Measurements from ENCODE around the gene ANGPTL4.
A peak's percentile ranks its signal among the peaks of the same experiment; 100 is the strongest.
"Not testable (repeated sequence)": the region's sequence is repeated elsewhere in the genome, so short reads cannot be mapped to it uniquely, and the experiment has no call there.

ANGPTL4 gene

DNA sequence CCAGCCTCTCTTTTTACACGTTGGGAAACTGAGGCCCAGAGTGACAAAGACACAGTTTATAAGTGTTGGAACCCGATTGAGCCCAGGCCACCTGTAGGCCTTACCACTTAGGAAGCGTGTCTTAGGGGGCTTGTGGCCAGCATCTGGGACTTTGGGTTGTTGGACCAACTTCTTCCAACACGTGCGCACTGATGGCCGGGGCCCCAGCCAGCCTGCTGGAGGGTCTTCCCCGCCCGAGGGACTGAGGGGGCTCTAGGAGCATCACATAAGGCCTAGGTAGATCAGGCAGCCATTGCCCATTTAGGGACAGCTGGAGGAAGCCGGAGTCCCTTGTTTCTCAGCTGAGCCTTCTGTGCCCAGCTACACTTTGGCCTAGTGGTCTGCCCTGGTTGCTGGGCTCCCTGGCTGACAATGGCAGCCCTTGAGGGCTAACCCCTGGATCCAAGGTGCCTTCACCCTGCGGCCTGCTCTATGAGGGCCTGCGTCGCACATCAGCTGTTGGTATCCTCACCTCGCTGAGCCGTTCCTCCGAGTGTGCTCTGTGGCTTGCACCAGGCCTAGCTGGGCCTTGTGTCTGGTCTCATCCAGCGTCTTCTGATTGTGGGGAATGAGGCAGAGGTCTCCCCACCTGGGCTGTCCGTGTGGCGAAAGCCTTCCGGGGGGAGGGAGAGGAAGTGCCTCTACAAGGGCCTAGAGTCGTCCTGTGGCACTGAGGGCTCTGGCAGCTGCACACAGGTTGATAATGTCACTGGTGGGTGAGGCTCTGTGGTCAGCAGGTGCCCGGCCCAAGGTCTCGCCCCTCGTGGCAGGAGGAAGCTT, 27.5 kb downstream of the ANGPTL4 start:
- DNase-seq: no peak

DNA sequence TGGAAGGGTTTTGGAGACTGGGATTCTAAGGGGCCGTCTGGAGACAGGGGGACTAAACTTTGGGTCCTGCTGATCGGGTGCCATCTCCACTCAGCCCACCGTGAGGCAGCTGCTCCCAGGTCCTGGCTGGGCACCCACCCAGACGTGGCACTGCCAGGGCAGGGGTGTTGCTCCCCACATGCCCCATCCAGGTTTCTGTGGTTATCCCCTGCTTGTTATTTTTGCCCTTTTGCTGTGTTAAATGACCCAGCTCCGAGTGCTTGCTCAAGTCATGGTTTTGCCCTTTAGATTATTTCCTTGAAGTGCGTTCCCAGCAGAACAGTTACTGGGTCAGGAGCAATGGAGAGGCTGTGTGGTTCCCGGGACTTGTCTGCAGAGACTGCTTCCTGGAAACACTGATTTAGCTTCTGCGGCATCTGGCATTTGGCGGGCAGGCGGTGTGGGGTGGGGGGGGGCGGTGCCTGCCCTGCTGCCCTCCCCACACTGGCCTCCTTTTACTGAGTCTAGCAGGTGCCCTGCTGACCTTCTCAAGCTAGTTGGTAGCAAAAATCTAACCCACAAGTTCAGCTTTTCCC, 28.1 kb downstream of the ANGPTL4 start:
- no peak for DNase-seq

- DNase-seq: no peak
Observed at GRCh38 chr19:8393192-8393870, 29.4 kb downstream of the ANGPTL4 start.

DNA sequence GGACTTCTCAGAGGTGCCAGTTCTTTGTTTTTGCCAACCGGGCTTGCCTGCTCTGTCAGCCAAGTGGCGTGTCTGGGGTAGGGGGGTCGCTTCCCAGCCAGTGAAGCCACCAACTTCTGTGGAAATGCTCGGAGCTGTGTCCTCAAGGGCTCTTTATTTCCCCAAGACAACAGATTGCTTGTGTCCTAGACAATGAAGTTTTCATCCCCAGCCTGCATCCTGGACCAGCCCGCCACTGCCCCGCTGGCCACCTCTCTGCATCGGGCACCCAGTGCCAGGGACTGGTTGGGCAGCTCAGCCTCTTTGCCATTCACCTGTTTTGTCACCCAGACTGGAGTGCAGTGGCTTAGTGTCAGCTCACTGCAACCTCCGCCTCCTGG, 29.9 kb downstream of the ANGPTL4 start:
- no peak for DNase-seq

DNA sequence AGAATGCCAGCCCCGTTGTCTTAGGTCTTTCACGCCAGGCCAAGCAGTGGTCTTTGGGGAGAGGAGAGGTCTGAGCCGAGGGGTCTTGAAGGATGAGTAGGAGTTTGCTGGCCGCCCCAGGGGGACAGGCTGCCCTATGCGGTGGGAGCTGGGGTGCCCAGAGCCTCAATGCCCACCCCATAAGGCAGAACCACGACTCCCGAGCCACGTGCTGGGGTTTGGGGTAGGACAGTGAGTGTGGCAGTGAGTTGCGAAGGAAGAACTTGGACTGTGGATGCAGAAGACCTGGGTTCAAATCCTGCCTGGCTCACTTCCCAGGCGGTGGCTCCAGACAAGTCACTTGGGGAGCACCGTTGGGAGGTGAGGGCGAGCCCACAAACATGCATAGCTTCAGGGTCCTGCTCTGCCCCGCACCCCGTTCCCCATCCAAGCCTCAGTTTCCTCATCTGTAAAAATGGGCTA, 31.7 kb downstream of the ANGPTL4 start:
- DNase-seq: no peak

DNA sequence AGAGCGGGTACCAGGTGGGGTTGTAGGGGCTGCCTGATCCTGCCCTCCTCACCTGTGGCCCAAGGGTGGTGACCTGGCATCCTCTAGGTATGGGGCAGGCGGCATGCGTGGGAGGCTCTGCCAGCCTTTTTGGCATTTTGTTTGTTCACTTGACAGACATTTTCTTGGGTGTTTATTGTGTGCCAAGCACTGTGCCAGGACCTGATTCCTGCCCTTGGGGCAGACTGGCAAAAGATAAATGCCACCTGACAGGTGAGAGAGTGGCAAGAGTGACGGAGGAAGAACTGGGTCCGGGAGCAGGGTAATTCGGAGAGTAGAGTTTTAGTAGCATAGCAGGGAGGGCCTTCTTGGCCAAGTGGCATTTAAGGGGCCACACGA, 32.2 kb downstream of the ANGPTL4 start:
- no peak for DNase-seq

GRCh38 chr19:8396563-8397203, 32.7 kb downstream of the ANGPTL4 start:
- peak; percentile 42 for DNase-seq

DNA sequence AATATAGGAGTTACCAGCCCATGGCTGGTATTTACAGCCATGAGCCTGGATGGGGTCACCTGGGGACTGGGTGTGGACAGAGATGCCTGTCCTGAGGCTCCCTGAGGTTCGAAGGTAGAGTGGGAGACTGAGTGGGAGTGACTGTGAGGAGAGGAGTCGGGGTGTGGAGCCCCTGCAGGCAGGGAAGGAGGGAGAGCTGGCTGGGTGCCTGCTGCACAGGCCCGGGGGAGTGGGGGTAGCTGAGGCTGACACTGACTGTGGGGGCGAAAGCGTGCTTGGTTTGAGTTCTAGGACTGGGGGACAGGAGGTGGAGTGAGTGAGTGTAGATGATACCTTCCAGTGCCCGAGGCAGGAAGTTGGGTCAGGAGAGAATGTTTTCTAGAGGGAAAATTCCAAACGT, 33.3 kb downstream of the ANGPTL4 start:
- DNase-seq: no peak

GRCh38 chr19:8397746-8398310, 33.9 kb downstream of the ANGPTL4 start:
- no peak for DNase-seq

- no peak for DNase-seq
Observed at GRCh38 chr19:8398311-8398771, 34.4 kb downstream of the ANGPTL4 start.

DNA sequence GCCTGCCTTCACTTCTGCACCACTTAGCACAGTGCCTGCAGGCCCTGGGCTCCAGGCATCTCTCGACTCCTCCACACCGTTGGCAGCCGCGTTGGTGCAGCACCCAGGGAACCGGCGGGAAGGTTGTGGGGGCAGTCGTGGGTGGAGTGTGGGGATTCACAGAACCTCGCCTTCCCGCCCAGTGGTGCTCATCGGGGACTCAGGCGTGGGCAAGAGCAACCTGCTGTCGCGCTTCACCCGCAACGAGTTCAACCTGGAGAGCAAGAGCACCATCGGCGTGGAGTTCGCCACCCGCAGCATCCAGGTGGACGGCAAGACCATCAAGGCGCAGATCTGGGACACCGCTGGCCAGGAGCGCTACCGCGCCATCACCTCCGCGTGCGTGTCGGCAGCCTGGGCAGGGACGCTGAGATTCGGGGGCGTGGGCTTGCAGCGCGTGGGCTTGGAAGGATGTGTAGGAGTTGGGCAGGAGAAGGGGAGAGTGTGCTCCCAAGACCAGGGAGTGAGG, 35.8 kb downstream of the ANGPTL4 start:
- no peak for DNase-seq

- DNase-seq: no peak
Observed at GRCh38 chr19:8401981-8402411, 38.0 kb downstream of the ANGPTL4 start.

DNA sequence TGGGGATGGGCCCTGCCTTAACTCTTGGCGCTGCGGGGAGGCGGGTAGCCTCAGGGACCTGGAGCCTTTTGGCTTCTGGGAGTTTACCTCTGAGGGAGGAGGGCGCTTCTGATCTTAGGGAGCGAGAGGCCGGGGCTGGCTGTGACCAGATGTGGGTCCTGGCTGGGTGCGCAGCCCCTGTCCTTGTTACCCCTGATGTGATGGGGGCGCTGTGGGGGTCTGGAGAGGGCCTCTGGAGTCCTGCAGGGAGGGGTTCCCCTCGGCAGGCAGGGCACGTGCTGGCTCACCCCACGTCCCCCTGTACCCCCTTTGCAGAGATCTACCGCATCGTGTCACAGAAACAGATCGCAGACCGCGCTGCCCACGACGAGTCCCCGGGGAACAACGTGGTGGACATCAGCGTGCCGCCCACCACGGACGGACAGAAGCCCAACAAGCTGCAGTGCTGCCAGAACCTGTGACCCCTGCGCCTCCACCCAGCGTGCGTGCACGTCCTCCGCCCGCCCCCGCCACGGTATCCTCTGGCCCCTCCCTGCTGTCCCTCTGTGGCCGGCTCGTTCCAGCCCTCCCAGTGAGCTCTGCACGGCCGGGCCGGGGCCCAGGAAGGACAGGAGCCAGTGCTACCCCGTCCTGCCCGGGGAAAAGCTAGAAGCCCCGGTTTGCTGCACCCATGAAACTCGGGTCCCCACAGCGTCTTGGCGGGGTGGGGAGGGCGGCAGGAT, 39.3 kb downstream of the ANGPTL4 start:
- DNase-seq: no peak

DNA sequence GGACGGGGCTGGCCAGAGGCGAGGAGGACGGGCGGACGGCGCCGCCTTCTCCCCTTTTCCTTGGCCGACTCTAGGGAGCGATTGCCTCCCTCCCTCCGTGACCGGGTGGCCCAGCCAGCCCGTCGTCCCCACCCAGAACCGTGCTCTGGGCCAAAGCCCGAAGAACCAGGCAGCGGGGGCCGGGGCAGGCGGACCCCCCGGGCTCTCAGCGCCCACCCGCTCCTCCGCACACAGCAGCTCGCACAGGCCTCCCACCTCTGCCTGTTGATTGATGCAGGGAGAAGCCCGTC, 39.8 kb downstream of the ANGPTL4 start:
- DNase-seq: no peak

DNA sequence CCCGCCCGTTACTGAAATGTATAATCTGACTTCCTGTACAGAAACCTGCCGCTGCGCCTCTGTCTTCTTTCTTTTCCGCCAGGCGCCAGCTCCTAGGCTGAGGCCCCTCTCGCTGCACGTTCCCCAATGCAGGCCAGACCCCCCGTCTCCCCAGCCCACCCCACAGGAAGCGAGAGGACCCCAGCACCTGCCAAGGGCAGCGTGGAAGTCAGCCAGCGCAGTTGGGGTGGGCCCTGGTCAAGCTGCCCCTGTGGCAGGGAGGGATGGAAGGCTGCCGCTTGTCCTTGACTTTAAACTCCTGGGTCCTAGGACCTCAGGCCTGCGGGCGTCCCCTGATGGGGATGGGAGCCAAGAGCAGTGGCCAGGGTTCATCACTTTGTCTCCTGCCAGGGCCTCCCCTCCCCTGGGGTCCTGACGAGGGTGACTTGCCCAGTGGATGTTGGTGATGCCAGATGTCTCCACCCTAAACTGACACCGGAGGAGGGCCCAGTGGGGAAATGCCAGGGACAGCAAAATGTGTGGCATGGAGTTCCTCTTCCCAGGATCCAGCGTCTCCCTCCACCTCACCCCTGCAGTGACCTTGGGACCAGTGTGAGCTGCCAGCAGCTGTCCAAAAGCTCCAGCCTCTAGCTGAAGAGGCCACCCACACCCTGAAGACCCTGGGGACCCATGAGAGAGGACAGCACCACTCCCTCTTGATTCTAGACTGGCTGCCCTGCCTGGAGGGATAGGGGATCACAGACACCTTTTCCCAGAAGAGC, 40.6 kb downstream of the ANGPTL4 start:
- no peak for DNase-seq

GRCh38 chr19:8410718-8411117, 46.8 kb downstream of the ANGPTL4 start:
- DNase-seq: not testable (repeated sequence)

- peak; percentile 94 for DNase-seq
Observed at GRCh38 chr19:8412783-8413628, 49.1 kb downstream of the ANGPTL4 start, which contains the start of gene MARCHF2. TSS of gene MARCHF2 (plus strand) at chr19:8413305. CDS start at chr19:8421841, 8,536 bp downstream.

GRCh38 chr19:8413629-8413995, 49.7 kb downstream of the ANGPTL4 start:
- DNase-seq: no peak

GRCh38 chr19:8416796-8417195, 52.8 kb downstream of the ANGPTL4 start:
- DNase-seq: no peak

All from activated CD4-positive, alpha-beta T cell treated with anti-CD3 and anti-CD28 coated beads for 1 hour (primary cell).